Ammon's horn (tissue), 1 donor: ENCODE measurements around the gene LRRC56.
A peak's percentile ranks its signal among the peaks of the same experiment; 100 is the strongest.

ENCODE experiments used
- DNase-seq: peaks from one replicate; pipeline ENCODE4 v3.0.0-alpha.2; 2016; ENCODE audit warnings: low spot score

The LRRC56 gene

DNA sequence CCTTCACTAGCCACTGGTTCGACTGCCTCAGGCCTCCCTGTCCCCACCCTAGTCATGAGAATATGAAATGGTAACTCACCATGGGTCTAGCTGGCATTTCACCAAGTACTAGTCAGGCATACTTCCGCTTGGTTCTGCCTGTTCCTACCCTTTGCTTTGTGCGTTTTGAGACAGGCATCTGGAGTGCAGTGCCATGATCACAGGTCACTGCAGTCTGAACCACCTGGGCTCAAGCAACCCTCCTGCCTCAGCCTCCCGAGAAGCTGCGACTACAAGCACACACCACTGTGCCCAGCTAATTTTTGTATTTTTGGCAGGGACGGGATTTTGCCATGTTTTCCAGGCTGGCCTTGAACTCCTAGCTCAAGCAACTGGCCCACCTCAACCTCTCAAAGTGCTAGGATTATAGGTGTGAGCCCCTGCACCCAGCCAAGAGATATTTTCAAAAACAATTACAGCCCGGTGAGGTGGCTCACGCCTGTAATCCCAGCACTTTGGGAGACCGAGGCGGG is 16.1 kb upstream of the LRRC56 start:
- no peak for DNase-seq

DNA sequence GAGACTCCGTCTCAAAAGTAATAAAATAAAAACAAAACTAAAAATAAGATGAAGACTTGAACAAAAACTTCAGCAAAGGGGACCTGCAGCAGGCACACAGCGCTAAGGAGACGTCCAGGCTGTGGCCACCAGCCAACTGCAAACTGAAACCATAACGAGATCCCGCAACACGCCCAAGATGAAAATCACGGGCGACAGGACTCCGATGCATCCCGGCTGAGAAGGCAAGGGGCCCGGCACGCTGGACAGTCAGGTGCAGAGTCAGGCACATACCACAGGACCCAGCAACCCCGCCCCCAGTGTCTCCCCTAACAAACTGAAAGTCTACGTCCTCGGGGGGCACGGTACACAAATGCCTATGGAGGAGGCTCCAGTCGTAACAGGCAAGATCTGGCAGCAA is 11.1 kb upstream of the LRRC56 start:
- no peak for DNase-seq

DNA sequence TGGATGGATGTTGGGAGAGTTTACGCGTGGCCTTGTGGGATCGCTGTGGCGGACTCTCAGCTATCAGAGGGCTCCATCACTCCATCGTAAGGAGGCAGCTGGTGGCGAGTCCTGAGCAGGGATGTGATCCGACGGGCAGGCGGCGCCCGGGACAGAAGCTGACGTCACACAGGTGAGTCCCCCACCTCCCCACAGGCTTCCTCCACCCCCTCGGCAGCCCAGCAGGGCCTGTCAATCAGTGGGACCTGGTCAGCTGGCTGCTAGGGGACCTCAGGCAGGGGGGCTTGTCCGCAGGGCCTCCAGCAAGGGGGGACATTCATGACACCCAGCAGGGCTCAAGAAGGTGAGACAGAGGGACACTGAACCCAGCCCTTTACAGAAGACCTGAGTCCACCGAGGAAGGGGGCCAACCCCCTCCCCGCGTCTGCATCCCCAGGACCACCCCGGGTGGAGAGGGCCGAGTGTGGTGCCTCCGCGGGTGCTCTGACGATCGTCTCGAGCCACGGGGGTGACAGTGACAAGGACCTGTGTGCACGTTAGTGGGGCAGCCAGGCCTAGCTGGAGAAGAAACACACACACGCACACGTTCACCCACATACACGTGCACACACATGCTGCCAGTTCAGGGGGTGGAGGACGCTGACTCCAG is 9.0 kb upstream of the LRRC56 start:
- DNase-seq = no peak

DNA sequence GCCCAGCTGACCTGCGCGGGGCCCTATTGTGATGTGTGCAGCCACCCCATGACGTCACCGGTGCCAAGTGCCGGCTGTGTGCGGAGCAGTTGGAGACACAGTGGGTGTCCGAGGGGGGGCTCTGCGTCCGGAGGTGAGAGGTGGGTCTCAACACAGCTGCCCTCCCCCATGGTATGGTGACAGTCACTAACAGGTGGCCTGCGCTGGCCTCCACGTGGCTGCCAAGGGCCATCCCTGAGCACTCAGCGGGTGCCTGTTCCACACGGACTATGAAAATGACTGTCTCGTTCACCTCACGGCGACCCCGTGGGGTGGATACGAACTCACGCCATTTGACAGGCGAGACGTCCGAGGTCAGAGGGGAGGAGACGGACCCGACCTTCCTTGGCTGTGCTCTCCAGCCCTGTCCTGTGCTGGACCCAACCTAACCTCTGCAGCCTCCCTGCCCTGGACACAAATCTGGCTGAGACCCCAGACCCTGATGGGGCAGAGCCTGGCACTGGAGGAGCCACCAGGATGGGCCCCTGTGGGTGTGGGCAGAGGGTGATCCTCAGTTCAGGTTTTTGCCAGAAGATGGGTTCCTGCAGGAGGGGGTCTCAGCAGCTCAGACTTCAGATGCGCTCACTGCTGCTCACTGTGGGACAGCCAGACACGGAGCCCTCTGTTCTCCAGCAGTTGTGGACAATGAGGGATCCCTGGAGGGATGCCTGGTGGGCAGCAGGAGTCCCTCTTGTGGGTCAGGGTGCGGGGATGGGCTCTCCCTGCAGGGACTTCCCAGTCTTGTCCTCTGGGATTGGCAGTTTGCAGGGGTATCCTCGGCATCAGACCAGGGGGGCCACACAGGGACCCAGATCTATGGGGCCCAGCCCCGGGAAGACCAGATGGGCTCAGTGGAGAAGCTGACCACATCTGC is 8.3 kb upstream of the LRRC56 start:
- DNase-seq = no peak

DNA sequence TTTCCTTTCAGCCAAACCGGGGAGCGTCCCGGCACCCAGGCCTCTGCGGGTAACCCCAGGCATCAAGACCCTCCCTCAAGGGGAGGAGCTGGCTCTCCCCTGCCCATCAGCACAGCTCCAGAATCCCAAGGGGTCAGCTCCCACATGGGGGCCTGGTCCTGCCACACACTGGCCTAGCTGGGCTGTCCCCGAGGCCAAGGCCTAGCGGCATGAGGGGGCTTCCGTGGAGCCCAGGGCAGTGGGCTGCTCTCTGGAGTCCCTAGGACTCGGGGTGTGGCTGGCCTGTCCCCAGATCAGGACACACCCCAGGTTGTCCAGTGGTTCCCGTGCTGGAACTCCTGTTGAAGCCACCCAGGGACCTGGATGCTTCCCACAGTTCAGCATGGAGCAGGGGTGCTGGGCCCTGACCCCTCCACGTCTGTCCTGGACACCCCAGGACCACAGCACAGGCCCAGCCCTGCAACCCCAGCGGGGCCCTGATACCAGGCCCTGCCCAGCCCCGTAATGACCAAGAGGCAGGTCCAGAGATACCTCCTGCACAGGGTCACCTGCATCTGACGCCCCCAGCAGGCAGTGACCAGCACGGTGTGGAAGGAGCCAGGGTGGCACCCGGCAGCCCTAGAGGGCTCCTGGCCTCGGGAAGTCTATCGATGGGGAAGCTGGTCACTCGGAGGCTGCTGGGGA is 7.5 kb upstream of the LRRC56 start:
- DNase-seq = no peak

DNA sequence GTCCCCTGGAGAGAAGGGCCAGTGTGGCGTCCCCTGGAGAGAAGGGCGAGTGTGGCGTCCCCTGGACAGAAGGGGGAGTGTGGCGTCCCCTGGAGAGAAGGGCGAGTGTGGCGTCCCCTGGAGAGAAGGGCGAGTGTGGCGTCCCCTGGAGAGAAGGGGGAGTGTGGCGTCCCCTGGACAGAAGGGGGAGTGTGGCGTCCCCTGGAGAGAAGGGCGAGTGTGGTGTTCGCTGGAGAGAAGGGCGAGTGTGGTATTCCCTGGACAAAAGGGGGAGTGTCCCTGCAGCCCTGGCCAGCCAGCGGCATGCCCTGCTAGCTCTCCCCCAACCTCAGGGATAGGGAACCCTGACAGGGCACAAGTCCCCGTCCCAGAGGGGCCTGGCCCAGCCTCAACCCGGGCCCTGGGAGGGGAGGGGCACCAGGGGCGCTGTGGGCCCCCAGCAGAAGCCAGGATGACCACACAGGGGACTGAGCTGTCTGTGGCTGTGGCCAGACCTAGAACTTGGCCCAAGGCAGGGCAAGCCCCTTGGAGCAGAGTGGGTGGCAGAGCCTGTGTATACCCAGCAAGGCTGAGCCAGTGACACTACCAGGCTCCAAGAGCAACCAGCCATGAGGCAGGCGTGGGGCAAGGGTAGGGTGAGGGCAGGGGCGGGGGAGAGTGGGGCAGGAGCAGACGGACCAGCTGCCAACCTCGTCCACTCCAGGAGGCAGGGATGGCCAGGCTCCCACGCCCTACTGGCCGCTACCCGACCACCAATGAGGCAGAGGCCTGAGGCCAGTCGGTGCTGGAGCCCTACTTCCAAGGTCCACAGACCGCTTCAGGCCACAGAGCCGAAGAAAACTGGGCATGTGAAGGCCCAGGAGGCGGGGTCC is 6.1 kb upstream of the LRRC56 start:
- no peak for DNase-seq

DNA sequence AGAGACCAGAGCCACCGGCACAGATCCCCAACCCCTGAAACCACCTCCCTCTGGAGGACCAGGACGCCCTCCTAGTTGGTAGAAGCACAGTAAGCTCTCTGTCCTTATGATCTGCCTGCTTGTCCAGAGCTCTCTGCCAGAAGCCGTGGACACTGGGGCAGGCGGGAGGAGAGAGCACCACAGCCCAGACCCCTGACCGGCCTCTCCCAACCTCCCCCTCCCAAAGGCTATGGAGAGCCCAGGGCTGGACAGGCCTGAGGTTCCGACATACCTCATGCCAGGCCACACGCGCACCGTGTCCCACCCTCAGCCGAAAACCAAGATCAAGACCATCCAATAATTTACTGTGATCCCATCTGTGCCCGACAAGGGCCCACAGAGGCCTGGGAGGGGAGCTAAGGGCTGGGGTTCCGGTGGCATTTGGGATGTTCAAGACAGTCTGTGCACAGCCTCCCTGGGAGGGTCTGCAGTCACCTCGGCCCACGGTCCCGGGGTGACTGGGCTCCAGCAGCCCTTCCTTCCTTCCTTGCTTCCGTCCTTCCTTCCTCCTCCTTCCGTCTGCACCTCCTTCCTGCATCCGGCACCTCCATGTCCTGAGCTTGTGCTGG is 5.3 kb upstream of the LRRC56 start:
- no peak for DNase-seq

DNA sequence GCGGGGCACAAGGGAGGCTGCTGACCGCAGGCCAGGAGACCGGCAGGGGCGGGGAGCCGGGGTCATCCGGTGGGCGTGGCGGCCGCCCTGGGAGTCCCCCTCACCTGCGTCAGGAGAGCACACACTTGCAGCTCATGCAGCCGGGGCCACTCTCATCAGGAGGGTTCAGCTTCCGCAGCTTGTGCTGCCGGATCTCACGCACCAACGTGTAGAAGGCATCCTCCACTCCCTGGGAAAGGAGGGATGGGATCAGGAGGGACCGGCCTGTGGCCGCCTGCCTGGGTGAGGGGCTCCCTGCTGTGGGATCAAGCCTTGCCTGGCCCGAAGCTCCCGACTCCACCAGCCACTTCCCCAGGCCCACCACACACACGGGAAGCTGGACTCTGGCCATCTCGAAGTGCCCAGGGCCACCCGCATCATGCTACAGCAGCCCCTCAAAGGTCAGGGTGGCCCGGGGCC is 4.8 kb upstream of the LRRC56 start:
- DNase-seq = no peak

DNA sequence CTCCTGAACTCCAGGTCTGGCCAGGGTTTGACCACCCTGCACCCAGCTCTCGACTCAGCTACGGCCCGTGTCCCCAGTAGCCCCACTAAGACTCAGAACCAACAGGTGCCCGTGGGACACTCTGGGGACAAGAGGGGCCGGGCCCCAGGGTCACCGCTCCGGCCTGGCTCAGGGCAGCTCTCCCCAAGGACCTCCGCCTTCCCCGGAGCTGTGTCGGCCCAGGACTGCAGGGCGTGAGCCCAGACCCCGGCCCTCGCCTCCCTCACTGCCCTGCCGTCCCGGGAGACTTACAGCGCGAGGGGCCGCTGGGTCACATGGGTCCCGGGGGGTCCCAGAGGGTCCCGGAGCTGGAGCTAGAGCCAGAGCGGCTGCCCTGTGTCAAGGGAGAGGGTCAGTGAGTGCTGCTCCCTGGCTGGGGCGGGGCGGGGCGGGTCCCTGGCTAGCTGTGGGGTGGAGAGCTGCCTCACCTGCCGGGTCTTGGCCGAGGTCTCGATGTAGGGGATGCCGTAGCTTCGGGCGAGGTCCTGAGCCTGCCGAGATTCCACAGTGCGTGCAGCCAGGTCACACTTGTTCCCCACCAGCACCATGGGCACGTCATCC is 4.2 kb upstream of the LRRC56 start:
- no peak for DNase-seq

DNA sequence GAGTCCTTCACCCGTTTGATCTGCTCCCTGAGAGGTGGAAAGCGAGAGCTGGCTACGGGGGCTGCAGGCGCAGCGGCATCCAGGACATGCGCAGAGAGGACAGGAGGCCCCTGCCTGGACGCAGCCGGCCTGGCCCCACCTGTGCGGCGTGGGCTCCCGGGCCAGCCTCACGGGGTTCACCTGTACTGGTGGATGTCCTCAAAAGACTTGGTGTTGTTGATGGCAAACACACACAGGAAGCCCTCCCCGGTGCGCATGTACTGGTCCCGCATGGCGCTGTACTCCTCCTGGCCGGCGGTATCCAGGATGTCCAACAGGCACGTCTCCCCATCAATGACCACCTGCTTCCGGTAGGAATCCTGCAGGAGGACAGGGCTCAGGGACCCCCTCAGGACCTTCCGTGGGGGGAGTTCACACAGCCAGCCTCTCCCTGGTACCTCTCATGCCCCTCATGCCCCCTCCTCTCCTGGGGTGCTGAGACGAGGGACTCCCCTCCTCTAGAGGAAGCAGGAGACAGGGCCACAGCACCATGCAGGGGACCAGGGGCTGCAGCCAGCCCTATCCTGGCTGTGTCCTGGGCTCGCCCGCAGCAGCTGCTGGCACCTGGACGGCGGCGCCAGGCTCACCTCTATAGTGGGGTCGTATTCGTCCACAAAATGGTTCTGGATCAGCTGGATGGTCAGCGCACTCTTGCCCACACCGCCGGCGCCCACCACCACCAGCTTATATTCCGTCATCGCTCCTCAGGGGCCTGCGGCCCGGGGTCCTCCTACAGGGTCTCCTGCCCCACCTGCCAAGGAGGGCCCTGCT is 3.5 kb upstream of the LRRC56 start:
- DNase-seq = no peak

DNA sequence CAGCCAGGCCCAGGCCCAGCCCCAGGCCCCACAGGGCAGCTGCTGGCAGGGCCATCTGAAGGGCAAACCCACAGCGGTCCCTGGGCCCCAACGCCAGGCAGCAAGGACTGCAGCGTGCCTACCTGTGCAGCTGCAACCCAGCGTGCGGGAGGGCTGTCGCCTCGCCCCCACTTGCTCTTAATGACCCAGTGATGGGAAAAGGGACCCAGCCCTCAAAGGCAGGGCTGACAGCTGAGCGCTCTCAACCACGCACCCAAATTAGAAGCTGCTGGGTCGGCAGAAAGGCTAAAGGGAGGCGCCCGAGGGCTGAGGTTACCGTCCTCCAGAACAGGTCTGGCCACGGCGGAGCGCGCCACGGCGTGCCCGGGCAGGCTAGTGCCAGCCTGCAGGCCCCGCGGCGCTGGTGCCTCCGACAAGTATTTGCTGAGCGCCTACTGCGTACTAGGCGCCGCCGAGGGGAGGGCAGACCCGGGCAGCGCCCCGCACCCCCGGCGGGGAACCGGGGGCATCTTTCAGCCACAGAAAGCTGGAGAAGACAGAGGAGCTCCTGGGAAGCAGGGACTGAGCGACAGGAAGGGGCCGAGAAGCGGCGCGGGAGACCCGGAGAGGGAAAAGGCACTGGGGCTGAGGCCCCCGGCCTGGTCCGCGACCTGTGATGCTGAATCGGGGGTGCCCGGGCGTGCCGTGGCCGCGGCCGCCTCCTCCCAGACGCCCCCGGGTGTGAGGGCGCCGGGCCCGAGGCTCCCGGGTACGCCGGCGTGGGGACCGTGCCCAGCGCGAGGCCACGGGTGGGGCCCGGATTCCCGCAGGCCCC is 2.7 kb upstream of the LRRC56 start:
- DNase-seq = no peak

DNA sequence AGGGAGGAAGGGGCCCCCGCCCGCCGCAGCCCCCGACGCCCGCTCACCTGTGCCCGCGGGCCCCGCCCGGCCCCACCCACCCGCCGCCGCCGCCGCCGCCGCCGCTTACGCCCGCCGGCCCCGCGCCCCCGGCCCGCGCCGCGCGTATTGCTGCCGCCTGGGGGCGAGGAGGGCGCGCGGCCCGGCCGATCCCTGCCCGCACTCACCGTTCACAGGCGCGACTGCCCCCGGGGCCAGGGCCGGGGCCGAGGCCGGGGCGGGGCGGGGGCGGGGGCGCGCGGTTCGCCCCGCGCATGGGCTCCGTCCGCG is 2.2 kb upstream of the LRRC56 start:
- no peak for DNase-seq

DNA sequence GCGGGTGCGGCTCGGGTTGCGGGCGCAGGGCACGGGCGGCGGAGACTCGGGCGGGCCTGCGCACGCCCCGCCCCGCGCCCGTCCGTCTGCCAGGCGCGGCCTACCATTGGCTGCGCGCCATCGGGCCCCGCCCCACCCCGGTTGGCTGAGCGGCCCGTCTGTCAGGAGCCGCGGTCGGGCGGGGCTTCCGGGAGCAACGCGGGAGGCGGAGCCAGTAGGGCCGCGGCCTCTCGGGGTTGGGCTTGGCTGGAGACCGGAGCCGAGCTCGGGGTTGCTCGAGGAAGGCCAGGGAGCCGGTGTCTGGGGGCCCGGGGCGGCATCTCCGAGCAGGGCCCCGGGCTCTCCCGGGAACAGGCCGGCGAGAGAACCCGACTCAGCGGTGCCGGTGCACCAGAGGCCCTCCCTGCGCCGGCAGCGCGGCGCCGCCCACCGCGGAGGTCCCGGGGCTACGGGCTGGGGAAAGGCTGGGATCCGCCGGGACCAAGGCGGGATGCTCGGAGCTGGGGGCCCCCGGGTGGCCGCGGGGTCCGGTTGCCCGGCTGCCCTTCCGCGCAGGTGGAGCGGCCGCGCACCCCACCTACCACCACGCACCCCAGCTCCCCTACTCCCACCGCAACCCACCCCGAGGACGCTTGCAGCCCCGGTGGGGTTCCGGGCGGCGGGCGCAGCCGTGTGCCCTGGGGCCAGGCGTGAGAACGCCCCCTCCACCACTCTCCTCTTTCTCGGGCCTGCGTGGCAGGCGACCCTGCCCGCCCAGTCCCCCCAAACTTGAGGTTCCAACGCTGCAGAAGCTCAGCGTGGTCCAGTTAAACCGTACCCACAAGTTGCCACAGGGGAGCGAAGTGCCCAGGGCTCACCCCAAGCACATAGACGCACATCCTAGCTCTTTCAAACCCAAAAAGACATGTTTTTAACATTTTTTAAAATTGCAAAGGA is 1.5 kb upstream of the LRRC56 start, which contains the start of gene HRAS:
Gene HRAS (minus strand): TSS at position 58 of the 936 bp plus-strand sequence.
- peak; percentile 96 for DNase-seq

DNA sequence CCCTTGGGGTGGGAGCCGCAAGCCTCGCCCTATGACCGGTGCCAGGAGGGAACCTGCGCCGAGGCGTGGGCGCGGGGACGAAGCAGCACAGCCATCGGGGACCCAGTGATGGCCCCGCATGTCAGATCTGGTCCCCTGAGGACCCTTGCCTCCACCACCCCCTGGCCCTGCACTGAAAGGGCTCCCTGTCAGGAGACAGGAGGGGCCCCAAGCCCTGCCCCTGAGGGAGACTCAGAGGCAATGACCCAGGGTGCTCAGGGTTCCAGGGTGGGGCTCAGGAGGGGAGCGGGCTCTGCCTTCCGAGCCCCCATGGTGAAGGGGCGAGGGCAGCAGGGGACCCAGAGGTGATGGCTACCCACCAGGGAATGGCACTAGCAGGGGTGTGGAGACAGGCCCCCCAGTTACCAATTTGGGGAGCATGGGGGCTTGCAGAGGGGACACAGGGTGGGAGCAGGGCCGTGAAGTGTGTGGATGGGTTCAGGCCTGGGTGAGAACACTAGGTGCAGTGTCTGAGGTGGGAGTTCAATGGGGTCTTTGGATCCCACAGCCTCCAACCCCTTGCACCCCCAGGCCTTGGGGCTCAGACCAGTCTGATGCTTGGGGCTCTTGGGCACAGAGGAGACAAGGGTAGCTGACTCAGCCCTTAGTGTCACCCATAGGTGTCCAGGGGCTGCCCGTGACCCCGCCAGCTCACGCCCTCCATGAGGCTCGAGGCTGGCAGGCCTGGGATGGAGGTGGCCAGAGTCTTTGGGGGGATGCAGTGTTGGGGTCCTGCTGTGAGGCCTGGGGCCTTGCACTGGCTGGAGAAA is 499 bp downstream of the LRRC56 start:
- no peak for DNase-seq

DNA sequence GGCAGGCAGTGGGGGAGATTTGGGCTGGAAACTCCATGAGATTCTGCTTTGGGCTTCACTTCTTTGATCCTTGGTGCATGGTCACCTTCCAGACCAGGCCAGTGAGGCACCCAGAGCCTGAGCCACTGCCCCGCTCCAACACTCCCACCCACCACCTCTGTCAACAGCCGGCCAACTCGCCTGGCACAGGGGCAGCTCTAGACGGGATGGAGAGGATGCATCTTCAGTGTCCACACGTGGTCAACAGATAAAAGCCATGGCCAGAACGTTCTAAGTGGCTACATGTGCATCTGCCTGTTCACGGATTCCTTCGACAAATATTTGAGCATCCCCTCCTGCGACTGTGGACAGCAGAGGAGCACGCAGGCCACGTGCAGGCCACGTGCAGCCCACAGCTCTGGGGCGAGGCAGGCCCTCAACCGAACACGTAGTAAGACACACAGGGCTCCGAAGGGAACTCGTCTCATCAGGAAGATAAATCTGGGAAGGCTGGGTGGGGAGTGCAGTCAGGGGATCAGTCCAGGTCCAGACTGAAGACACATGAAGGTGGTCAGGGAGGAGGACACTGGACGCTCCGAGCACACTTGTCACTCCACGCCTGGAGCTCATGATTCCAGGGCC is 1.2 kb downstream of the LRRC56 start:
- DNase-seq = no peak

DNA sequence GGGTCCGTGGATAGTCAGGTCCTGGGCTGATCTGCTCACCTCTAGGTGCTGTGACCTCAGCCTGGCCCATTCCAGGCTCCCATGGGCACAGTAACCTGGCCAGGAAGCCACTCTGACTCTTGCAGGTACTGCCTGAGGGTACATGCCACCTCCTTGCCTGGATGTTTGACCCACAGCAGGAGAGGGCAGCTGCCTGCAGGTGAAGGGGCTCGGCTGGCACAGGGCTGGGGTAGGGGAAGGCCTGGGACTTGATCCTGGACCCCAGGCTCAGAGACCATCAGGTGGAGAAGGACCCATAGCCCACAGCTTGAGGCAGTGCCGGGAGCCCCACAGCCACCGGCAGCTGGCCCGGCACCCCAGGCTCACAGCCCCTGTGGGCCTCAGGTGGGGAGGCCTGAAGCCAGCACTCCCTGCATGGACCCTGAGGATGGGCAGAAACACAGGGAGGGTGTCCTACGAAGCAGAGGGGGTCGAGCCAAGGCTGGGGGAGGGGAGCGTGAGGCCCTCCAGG is 2.7 kb downstream of the LRRC56 start:
- no peak for DNase-seq
